ENCODE data around the gene XIRP2. TPM values are rescaled to one million over a fixed set of nuclear protein-coding genes. Genes with fewer than 3 reads are reported as not detected.

Gene XIRP2
- total RNA-seq, 4 donors from 2014 or later: not detected

DNA sequence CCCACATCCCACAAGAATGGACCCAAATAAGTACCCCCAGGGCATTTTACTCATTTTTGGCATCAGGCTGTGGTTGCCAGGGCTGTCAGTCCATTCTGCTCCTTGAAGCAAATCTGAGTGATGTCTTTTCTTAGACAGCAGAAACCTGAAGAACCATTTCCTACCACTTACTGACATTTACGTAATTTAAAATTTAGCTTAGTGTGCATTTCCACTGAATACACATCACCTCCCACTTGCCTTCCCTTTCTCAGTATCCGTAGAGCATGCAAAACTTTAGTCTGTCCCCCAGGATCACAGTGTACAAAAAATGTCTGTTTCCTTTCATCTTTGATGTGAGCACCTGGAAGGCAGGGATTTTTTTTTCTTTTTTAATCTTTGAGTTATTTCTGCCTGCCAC is 130.3 kb downstream of the XIRP2 start:
- TF ChIP-seq, protein P1, sequence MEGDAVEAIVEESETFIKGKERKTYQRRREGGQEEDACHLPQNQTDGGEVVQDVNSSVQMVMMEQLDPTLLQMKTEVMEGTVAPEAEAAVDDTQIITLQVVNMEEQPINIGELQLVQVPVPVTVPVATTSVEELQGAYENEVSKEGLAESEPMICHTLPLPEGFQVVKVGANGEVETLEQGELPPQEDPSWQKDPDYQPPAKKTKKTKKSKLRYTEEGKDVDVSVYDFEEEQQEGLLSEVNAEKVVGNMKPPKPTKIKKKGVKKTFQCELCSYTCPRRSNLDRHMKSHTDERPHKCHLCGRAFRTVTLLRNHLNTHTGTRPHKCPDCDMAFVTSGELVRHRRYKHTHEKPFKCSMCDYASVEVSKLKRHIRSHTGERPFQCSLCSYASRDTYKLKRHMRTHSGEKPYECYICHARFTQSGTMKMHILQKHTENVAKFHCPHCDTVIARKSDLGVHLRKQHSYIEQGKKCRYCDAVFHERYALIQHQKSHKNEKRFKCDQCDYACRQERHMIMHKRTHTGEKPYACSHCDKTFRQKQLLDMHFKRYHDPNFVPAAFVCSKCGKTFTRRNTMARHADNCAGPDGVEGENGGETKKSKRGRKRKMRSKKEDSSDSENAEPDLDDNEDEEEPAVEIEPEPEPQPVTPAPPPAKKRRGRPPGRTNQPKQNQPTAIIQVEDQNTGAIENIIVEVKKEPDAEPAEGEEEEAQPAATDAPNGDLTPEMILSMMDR (IDR thresholded peaks at IDR 0.05; ENCODE audit: low read depth): no peak

DNA sequence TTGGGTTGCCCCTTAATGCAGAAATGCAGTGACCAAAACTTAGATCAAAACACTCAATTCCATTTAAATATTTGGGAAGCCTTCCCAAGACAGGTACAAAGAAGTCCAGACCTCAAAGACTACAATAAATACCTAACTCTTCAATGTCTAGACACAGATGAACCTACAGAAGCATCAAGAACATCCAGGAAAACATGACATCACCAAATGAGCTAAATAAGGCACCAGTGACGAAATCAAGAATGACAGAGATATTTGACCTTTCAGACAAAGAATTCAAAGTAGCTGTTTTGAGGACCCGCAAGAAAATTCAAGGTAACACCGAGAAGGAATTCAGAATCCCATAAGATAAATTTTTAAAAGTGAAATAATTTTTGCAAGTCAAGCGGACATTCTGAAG is 140.2 kb downstream of the XIRP2 start:
- TF ChIP-seq, protein P1 (IDR thresholded peaks at IDR 0.05; ENCODE audit: low read depth): no peak

DNA sequence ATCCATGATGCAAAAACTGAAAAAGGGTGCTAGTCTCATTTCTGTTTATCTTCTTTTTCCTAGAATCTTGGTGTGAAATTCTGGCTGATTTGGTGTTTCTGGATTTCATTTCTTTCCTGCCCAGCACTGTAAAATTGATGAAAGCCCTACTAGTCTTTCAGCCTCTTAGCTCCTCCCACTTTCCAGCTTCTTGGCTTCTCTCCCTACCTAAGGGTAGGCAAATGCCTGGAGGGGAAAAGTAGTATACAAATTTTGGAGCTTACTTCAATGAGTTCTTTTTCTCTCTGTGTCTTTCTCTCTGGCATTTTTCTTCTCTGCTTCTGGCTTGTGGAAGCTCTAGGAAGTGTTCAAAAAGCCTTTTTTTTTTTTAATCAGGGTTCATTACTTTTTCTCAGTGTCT is 160.5 kb downstream of the XIRP2 start:
- TF ChIP-seq, protein P1 (IDR thresholded peaks at IDR 0.05; ENCODE audit: low read depth): no peak

DNA sequence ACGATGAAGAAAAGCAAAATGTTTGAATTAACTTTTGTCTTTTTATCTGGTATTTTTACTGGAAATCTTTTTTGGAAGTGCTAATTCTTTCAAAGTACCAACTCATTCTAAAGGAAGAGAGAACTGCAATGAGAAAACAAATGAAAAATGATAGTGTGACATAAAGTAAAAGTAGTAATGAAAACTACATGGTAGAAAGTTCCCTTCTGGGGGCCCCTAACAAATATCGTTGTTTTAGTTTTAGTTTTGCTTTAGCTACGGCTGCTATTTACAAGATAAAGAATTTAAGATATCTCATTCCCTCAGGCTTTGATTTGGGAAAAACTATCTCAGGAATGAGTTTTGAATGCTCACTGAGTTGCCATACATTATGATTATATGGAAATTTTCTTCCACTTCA is 161.4 kb downstream of the XIRP2 start:
- TF ChIP-seq, protein P1 (IDR thresholded peaks at IDR 0.05; ENCODE audit: low read depth): no peak

DNA sequence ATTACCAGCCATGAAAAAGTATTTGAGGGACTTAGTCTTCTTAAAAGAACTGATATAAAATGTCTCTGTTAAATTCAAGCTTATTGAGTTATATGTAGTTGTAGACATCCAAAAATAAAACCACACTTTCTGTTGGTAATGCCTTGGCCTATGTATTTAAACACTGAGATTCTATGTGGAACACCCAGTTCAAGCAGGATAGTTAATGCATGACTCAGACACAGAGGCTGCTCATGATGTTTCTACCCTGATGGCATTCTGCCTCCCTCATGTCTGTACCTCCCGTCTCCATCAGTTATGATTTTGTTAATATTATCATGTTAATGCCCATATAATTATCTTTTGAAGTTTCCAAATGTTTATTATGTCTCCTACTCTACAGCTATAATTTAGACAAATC is 164.5 kb downstream of the XIRP2 start:
- TF ChIP-seq, protein P1 (IDR thresholded peaks at IDR 0.05; ENCODE audit: low read depth): no peak

DNA sequence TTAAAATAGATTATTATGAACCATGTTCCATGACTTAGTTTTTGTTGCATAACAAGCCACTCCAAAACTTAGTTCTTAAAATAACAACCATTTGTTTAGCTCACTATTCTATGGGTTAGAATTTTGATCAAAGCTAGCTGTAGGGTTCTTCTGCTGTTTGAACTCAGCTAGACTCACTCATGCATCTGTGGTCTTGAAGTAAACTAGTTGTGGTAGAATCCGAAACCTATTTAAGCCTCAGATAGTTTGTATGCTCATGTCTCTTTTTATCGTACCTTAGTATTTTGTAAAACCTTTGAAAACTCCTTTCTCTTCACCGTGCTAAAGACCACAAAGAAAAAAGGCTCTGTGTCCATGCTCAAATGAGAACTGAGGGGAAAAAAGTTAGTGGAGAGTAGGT is 166.6 kb downstream of the XIRP2 start:
- TF ChIP-seq, protein P1 (IDR thresholded peaks at IDR 0.05; ENCODE audit: low read depth): no peak

DNA sequence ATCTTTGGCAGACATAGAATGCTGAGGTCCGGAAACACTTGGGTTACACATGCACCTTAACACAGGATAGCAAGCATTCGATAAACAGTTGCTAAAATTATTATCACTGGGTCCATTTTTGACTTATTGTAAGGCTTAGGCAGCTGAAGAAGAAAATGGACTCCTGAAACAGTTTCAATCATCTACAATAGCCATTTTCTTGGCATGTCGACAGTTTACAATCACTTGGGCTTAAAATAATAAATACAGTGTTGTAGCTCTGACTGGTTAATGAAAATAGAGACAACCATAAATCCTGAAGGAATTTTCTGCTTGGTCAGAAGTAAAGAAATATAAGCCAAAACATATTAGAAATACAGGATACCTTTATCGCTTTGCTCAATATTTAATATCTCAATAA is 169.2 kb downstream of the XIRP2 start:
- TF ChIP-seq, protein P1 (IDR thresholded peaks at IDR 0.05; ENCODE audit: low read depth): no peak

Data from subcutaneous adipose tissue (tissue), 4 donors.